Measurements from ENCODE around the gene PACS2. TPM values are rescaled to one million over a fixed set of nuclear protein-coding genes. Genes with fewer than 3 reads are reported as not detected.

Gene PACS2
- polyA plus RNA-seq, 1 donor from 2014 or later, result 3.8 TPM

DNA sequence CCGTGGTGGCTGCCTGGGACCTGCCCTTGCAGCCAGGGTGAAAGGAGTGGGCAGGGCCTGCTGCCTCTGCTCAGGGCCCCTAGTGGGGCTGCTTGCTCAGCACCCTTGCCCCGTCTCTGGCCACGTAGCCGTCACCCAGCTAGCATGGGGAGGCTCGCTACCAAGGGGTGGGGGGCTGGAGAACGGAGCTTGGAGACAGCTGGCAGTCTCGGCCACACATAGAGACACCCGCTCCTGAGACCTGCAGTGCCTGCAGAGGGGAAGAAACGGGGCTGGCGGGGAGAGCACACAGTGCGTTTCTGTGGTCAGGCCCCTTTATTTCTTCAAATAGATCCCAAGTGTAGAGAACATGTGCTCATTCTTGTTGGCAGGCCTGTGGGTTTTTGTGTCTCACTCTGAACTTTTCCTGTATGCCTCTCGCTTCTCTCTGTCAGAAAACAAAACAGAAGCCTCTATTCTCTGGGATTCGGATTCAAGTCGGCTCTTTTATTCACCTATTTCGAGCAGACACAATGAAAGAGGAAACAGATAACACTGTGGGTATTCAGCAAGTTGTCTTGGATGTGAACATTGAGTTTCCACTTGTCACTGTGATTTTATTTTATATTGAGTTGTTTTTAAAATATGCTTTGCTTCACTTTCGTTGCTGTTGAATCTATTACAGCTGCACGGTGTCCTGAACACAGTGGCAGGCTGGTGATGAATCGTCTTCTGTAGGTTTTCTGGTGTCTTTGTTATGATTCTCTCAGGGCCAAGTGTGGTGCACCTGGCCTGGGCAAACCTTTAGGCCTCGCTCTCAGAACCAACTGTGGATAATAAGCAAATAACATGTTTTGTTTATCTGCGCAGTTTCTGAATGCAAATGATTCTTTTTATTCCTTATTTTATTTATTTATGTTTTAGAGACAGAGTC lies 26.5 kb downstream of the PACS2 start:
- Mint-ChIP-seq H3K9me3 (peaks cover 0 to 6% (median 0%) of the 10 kb centered on the region in 3 donors), H3K27ac (no peak overlapping the region), H3K36me3 (peaks cover 2% of the 10 kb centered on the region), H3K4me1 (peaks cover 0 to 9% (median 7%) of the 10 kb centered on the region in 3 donors), H3K4me3 (no peak overlapping the region), H3K27me3 (no peaks in the 10 kb centered on the region)

DNA sequence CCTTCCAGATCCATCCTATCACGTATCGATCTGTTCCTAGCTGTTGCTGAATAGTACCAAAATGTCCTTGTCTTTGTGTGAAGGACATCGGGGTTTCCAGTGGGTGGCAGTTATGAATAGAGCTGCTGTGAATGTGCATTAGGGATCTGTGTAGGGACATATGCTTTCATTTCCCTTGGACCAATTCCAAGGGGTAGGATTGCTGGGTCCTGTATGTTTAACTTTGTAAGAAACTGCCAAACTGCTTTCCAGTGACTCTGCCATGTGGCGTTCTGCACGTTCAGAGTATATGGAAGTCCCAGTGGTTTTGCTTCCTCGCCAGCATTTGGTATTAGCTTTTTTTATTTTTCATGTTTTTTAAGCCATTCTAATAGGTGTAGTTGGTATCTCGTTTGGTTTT lies 28.6 kb downstream of the PACS2 start:
- no peaks in the 10 kb centered on the region for H3K27me3 Mint-ChIP-seq
- H3K4me1 Mint-ChIP-seq, result peaks cover 0 to 8% (median 7%) of the 10 kb centered on the region in 3 donors
- no peak overlapping the region for H3K4me3 Mint-ChIP-seq
- H3K27ac Mint-ChIP-seq, result no peak overlapping the region
- peaks cover 0 to 6% (median 0%) of the 10 kb centered on the region in 3 donors for H3K9me3 Mint-ChIP-seq
- peaks cover 2% of the 10 kb centered on the region for H3K36me3 Mint-ChIP-seq

DNA sequence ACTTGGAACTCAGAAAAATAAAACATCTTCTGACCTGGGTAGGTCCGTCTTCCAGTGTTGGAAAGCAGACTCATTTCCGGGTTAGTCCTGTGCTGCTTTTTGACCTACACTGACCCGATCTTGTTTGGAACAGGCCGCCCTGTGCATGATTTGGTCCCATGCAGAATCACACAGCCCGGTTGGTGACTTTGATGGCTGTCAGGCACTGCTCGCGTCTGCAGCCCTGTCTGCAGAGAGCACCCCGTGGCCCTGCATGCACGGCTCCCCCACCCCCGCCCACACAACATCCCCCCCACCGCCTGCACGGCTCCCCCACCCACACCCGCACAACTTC lies 31.6 kb downstream of the PACS2 start:
- Mint-ChIP-seq H3K36me3 (peaks cover 2% of the 10 kb centered on the region), H3K9me3 (peaks cover 0 to 6% (median 0%) of the 10 kb centered on the region in 3 donors), H3K4me3 (no peak overlapping the region), H3K27me3 (no peaks in the 10 kb centered on the region), H3K4me1 (peaks cover 0 to 8% (median 5%) of the 10 kb centered on the region in 3 donors), H3K27ac (no peak overlapping the region)

DNA sequence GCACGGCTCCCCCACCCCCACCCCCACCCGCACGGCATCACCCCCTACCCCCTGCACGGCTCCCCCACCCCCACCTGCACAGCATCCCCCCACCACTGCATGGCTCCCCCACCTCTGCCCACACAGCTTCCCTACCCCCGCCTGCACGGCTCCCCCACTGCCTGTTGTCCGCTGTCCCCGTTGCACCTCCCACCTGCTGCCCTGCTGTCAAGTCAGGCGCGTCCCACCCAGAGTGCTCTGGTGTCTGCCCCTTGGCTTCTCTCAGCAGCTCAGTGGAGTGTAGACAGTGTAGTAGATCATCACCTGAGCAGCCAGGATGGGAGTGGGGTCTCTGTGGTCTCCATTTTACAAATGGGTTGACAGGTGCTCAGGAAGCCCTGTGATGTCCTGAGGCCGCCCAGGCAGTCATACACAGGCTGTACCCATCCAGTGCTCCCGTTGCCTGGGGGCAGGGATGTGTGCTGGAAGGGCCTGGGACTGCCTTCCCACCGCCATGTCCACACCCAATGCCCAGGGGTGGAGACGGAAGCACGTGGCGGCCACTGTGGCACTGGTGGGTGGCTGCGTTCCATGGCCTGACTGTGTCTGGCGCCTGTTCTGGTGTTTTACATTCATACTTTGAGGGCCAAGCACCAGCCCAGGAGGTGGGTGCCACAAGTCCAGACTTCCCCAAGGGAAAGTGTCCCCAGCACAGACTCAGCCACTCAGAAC lies 32.5 kb downstream of the PACS2 start:
- H3K9me3 Mint-ChIP-seq, result peaks cover 0 to 6% (median 0%) of the 10 kb centered on the region in 3 donors
- peaks cover 2% of the 10 kb centered on the region for H3K36me3 Mint-ChIP-seq
- H3K27me3 Mint-ChIP-seq, result no peaks in the 10 kb centered on the region
- H3K4me1 Mint-ChIP-seq, result peaks cover 2 to 9% (median 6%) of the 10 kb centered on the region in 3 donors
- no peak overlapping the region for H3K27ac Mint-ChIP-seq
- no peak overlapping the region for H3K4me3 Mint-ChIP-seq

DNA sequence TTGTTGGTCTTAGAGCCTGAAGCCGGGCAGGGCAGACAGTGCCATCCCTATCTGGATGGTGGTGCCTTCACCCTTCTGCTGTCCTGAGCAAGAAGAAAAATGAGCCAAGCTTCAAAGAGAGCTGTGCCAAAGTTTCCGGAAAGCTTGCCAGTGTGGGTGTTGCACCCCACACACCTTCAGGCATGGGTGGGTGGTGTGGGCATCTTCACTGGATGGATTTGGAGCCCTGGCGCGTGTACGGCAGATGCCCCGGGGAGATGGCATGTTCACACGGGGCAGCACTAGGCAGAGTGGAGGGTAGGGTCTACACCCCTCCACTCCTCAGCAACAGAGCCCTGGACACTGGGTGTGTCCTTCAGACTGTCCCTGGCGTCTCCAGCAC lies 33.0 kb downstream of the PACS2 start:
- Mint-ChIP-seq H3K4me3 (no peak overlapping the region), H3K27me3 (no peaks in the 10 kb centered on the region), H3K9me3 (peaks cover 0 to 6% (median 0%) of the 10 kb centered on the region in 3 donors), H3K27ac (no peak overlapping the region), H3K4me1 (peaks cover 4 to 11% (median 8%) of the 10 kb centered on the region in 3 donors), H3K36me3 (peaks cover 2% of the 10 kb centered on the region)

DNA sequence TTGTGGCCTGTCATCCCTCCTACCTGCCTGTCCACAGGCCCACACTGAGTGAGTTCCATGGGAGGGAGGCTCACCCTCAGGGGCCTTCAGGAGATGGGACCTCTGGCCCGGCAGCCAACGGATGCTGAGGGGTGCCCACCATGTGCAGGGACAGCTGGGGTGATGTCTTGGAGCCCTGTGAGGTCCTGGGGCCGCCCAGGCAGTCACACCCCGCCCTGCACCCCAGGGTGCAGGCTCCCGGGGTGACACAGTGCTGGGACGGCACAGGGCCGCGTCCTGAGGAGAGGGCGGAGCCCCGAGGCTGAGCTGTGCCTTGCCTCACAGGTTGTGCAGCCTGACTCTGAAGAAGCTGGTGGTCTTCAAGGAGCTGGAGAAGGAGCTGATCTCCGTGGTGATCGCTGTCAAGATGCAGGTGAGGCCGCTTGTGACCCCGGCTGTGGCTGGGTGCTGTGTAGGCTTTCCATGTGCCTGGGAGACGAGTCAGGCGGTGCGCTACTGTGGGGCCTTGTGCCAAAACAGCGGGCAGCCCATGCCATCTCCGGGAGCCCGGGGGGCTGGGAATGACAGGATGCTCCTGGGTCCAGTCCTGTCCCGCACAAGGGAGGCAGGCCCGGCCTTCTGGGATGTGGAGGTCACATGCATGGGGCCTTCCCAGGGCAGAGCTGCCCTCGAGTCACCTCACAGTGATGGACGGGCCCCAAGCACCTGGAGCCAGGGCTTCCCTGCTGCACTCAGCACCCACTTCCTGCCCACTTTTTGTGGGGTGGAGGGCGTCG lies 33.8 kb downstream of the PACS2 start:
- no peak overlapping the region for H3K27ac Mint-ChIP-seq
- H3K27me3 Mint-ChIP-seq, result no peaks in the 10 kb centered on the region
- peaks cover 2% of the 10 kb centered on the region for H3K36me3 Mint-ChIP-seq
- H3K4me3 Mint-ChIP-seq, result no peak overlapping the region
- peaks cover 0 to 6% (median 0%) of the 10 kb centered on the region in 3 donors for H3K9me3 Mint-ChIP-seq
- H3K4me1 Mint-ChIP-seq, result peaks cover 4 to 8% (median 4%) of the 10 kb centered on the region in 3 donors

DNA sequence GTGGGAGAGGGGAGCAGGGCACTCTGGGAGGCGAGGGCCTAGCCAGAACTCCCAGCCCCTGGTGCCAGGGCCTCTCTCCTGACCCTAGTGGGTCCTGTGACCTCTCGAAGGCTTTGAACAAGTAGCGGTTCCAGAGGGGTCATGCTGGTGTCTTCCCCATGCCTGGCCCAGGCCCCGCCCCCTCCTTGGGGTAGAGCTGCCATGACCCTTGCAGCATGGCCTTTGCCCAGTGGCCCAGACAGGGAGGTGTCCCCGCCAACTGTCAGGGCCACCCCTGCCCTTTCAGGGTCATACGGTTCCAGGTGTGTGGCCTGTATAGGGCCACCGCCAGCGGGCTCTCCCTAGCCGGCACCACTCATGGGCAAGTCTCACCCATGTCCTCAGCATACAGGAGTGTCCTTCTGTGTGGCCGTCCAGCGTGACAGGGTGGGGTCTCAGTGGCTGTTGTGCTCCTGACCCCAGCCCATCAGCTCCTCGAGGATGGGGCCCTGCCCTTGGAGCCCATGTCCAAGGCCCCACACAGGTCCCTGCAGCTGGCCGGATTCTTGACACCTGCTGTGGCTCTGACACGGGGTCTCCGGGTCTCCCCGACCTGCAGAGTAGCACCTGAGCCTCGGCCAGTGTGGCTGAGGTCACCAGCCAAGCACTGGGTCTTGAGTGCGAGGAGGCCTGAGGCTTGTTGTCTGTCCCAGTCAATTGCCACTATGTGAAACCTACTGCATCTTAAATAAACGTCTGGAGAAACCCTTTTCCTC lies 34.6 kb downstream of the PACS2 start:
- Mint-ChIP-seq H3K4me3 (no peak overlapping the region), H3K27ac (no peak overlapping the region), H3K27me3 (no peaks in the 10 kb centered on the region), H3K36me3 (peaks cover 2% of the 10 kb centered on the region), H3K9me3 (peaks cover 0 to 6% (median 0%) of the 10 kb centered on the region in 3 donors), H3K4me1 (peaks cover 3 to 7% (median 4%) of the 10 kb centered on the region in 3 donors)

DNA sequence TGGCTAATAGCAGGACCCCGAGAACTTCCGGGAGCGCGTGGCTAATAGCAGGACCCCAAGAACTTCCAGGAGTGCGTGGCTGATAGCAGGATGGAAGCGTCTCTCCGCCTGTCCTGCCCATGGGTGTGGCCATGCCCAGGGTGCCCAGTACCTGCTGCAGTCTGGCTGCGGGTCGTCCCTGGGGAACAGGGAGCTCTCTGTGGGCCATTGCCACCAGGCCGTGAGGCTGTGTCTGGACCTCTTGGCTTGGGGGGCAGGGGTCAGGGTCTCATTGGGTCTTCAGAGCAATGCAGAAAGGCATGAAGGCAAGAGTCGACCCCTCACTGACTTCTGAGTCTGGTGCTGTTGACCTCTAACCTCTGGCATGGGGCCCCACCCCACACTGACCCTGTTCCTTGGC lies 35.4 kb downstream of the PACS2 start:
- Mint-ChIP-seq H3K27me3 (no peaks in the 10 kb centered on the region), H3K36me3 (no peaks in the 10 kb centered on the region), H3K27ac (no peak overlapping the region), H3K4me3 (no peak overlapping the region), H3K9me3 (no peaks in the 10 kb centered on the region), H3K4me1 (peaks cover 3 to 4% (median 4%) of the 10 kb centered on the region in 3 donors)

DNA sequence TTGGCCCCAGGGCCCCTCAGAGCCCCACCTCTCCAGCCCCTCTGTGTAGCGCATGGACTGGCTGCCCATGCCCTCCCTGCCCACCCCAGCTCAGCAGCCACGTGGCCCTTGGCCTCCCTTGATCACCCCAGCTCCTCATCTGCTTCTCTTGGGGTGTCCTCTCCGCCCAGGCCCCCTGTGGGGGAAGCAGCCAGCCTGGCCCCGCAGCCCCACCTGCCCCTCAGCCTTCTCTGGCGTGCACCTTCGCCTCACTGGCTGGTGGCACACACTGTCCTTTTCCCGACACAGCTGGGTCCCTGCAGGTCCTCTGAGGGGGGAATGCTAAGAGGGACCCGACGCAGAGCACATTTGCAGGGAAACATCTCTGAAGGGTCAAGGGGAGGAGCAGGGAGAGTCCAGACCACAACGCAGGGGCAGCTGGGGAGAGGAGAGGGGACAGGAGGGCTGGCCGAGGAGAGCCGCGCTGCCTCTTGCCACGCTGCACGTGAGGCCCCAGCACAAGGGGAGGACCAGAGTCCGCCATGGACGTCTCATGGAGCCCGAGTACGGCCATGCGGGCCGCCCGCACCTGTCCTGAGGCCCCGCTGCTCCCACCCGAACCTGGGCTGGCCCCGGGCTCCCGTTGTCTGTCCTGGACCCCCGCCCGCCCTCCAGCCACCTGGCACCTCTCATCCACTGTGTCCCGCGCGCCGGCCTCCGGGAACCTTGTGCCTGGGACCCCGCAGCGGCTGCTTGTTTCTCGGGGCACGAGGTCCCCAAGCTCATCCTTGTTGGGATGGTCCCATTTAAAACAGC lies 36.1 kb downstream of the PACS2 start:
- H3K9me3 Mint-ChIP-seq, result no peaks in the 10 kb centered on the region
- H3K4me3 Mint-ChIP-seq, result no peak overlapping the region
- peak overlapping the region in 1 of 3 donors; percentile 59 for H3K27ac Mint-ChIP-seq
- peaks cover 3 to 4% (median 4%) of the 10 kb centered on the region in 3 donors for H3K4me1 Mint-ChIP-seq
- H3K36me3 Mint-ChIP-seq, result no peaks in the 10 kb centered on the region
- H3K27me3 Mint-ChIP-seq, result no peaks in the 10 kb centered on the region

DNA sequence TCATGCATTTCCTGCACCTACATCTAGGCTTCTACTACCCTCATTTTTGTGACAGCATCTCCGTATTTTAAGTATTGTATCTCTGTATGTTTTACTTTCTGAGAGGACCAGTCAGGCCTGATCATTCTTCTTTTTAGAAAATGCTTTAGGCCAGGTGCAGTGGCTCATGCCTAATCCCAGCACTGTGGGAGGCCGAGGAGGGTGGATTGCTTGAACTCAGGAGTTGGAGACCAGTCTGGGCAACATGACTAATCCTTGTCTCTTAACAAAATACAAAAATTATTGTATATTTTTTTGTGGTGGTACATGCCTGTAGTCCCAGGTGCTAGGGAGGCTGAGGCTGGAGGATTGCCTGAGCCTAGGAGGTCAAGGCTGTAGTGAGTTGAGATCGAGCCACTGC lies 36.9 kb downstream of the PACS2 start:
- Mint-ChIP-seq H3K27me3 (no peaks in the 10 kb centered on the region), H3K4me1 (peaks cover 3 to 4% (median 4%) of the 10 kb centered on the region in 3 donors), H3K4me3 (no peak overlapping the region), H3K36me3 (no peaks in the 10 kb centered on the region), H3K9me3 (no peaks in the 10 kb centered on the region), H3K27ac (peak overlapping the region in 1 of 3 donors; percentile 59)

DNA sequence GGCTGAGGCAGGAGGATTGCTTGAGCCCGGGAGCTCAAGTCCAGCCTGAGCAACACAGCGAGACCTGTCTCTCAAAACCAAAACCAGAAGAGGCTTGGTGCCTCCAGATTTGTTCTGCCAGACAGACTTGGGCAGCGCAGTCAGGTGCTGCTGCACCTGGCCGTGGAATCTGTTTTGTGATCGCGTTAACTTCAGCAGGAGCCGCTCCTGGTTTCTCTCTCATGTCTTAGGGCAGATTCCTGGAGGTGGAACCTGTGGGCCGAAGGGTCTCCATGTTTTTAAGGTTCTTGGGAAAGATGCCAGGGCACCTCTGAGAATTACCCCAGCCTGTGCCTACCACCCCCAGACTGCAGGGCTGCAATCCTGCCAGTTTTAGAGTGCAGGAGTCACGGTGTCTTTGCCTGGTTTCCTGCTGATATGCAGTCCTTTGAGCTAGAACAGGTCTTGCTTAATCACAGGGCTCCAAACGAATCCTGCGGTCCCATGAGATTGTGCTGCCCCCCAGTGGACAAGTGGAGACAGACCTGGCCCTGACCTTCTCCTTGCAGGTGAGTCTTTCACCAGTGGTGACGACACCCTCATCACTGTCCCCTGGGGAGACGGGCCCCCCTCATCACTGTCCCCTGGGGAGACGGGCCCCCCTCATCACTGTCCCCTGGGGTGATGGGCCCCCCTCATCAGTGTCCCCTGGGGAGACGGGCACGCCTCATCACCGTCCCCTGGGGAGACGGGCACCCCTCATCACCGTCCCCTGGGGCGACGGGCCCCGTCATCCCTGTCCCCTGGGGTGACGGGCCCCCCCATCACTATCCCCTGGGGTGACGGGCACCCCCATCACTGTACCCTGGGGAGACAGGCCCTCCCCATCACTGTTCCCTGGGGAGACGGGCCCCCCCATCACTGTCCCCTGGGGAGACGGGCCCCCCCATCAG lies 37.6 kb downstream of the PACS2 start:
- H3K27ac Mint-ChIP-seq, result peak overlapping the region; percentile 49 to 92 (median 63)
- no peaks in the 10 kb centered on the region for H3K27me3 Mint-ChIP-seq
- peaks cover 3 to 4% (median 4%) of the 10 kb centered on the region in 3 donors for H3K4me1 Mint-ChIP-seq
- H3K36me3 Mint-ChIP-seq, result no peaks in the 10 kb centered on the region
- no peaks in the 10 kb centered on the region for H3K9me3 Mint-ChIP-seq
- H3K4me3 Mint-ChIP-seq, result peak overlapping the region in 1 of 4 donors; percentile 1

DNA sequence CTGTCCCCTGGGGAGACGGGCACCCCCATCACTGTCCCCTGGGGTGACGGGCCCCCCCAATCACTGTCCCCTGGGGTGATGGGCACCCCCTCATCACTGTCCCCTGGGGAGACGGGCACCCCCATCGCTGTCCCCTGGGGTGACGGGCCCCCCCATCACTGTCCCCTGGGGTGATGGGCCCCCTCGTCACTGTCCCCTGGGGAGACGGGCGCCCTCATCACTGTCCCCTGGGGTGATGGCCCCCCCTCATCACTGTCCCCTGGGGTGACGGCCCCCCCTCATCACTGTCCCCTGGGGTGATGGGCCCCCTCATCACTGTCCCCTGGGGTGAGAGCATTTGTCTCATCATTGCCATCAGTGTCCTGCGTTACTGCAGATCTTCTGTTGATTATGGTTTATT lies 38.6 kb downstream of the PACS2 start:
- Mint-ChIP-seq H3K27ac (peak overlapping the region; percentile 49 to 86 (median 53)), H3K27me3 (no peaks in the 10 kb centered on the region), H3K4me1 (peaks cover 3 to 4% (median 4%) of the 10 kb centered on the region in 3 donors), H3K4me3 (no peak overlapping the region), H3K9me3 (no peaks in the 10 kb centered on the region), H3K36me3 (no peaks in the 10 kb centered on the region)

DNA sequence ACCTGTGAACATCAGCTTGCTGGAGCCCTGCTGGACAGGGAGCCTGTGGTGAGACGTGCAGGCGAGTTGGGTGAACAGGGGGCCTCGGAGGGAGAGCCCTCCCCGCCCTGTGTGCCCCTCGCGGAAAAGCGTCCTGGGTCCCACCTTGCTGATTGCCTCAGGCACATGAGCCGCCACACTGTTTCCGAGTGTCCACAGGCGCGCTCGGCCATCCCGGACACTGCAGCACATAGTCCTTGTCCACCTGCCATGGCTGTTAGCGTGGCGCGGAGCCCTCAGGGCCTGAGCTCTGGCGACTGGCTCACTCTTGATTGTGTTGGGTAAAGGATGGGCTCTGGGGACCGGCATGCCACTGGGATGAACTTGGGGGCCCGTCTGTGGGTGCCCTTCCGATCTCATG lies 40.0 kb downstream of the PACS2 start:
- Mint-ChIP-seq H3K36me3 (no peaks in the 10 kb centered on the region), H3K9me3 (no peaks in the 10 kb centered on the region), H3K4me3 (no peak overlapping the region), H3K27me3 (no peaks in the 10 kb centered on the region), H3K27ac (peak overlapping the region in 2 of 3 donors; percentile 46 to 54), H3K4me1 (peaks cover 3 to 4% (median 4%) of the 10 kb centered on the region in 3 donors)

All from IgD-negative memory B cell (primary cell).